Gastrocnemius medialis (tissue), 4 donors: Measurements from ENCODE around the gene OR4F15. TPM values are rescaled to one million over a fixed set of nuclear protein-coding genes. Genes with fewer than 3 reads are reported as not detected.
"Not testable (repeated sequence)": the region's sequence is repeated elsewhere in the genome, so short reads cannot be mapped to it uniquely, and the experiment has no call there.

ENCODE experiments used
- ATAC-seq, 2 donors: fragments of 150-250 bp; one replicate each; pipeline ENCODE4 v1.9.1; 2016
- DNase-seq, 2 donors: peaks; one replicate each; pipeline ENCODE4 v3.0.0-alpha.2; 2019
- H3K27ac ChIP-seq, 4 donors: fragments of 200-600 bp; sonication (generic); 1 replicate in 1 of 4; 2 replicates in 3 of 4; pipeline ENCODE4 v1.5.1; 2016 to 2018; ENCODE audit warnings: mild to moderate bottlenecking in 2 of 4, moderate library complexity in 1 of 4
- H3K27me3 ChIP-seq, 3 donors: fragments of 200-600 bp; sonication (generic) in 2 of 3; 1 replicate in 1 of 3; 2 replicates in 2 of 3; pipeline versions ENCODE4 v1.5.1 to v1.6.0; 2016 to 2019; ENCODE audit warnings: mild to moderate bottlenecking in 1 of 3, moderate library complexity in 1 of 3
- H3K36me3 ChIP-seq, 2 donors: fragments of 200-600 bp; sonication (generic) in 1 of 2; one replicate each; pipeline ENCODE4 v1.5.1; 2017 to 2018
- H3K4me1 ChIP-seq, 2 donors: fragments of 200-600 bp; sonication (generic) in 1 of 2; one replicate each; pipeline ENCODE4 v1.5.1; 2016 to 2017; ENCODE audit warnings: mild to moderate bottlenecking in 2 of 2
- H3K4me3 ChIP-seq, 4 donors: fragments of 200-600 bp; sonication (generic) in 3 of 4; 1 replicate in 1 of 4; 2 replicates in 3 of 4; pipeline ENCODE4 v1.5.1; 2016 to 2019; ENCODE audit warnings: mild to moderate bottlenecking in 2 of 4
- H3K9me3 ChIP-seq, 3 donors: fragments of 200-600 bp; sonication (generic) in 2 of 3; 1 replicate in 1 of 3; 2 replicates in 2 of 3; pipeline ENCODE4 v1.5.1; 2016 to 2019
- CTCF ChIP-seq, 5 experiments: fragments of 450-650 bp in 3 of 5; fragments of 200-600 bp in 2 of 5; sonication (generic) in 2 of 5; IDR thresholded peaks in 4 of 5; conservative IDR thresholded peaks in 1 of 5; 1 replicate in 4 of 5; 2 replicates in 1 of 5; pipeline ENCODE4 v1.5.1; 2016 to 2019; ENCODE audit warnings: antibody characterized with exemption in 5 of 5, mild to moderate bottlenecking in 3 of 5, moderate library complexity in 3 of 5
- POLR2A ChIP-seq, 2 donors: fragments of 450-650 bp; IDR thresholded peaks; one replicate each; pipeline ENCODE4 v1.6.1; 2017; ENCODE audit warnings: antibody characterized with exemption in 2 of 2, mild to moderate bottlenecking in 2 of 2, moderate library complexity in 2 of 2
- in situ Hi-C, 4 donors: fragments of 200-750 bp; cut with MboI; loops; one replicate each; pipeline versions ENCODE4 v1.15.0 to v1.8.0; 2017; ENCODE audit warnings: low sequenced_read_pairs in 4 of 4
- intact Hi-C: fragments of 100-400 bp; cut with DNase I; formaldehyde crosslinking; loops from one replicate; pipeline ENCODE4 v1.15.1; 2023; ENCODE audit warnings: low total_unique reads
- total RNA-seq, 4 donors: library from RNA; depleted of rRNA; stranded (reverse); fragments of >200 nt; gene quantifications; one replicate each; pipeline versions ENCODE4 v1.1.0 to v1.2.3, GENCODE V29; 2016

Gene OR4F15
- total RNA-seq, 4 donors from 2014 or later: not detected

- H3K4me3 ChIP-seq: no peak overlapping the region
- H3K27ac ChIP-seq: no peak overlapping the region
- H3K27me3 ChIP-seq: no peaks in the 10 kb centered on the region
- no peaks in the 10 kb centered on the region for H3K9me3 ChIP-seq
- no peaks in the 10 kb centered on the region for H3K36me3 ChIP-seq
- DNase-seq: no peak
- H3K4me1 ChIP-seq: no peaks in the 10 kb centered on the region
- no peak for TF ChIP-seq CTCF (IDR thresholded peaks at IDR 0.05 in 4 of 5, conservative IDR thresholded peaks at IDR 0.05 in 1 of 5)
- no peak for TF ChIP-seq POLR2A (IDR thresholded peaks at IDR 0.05)
- in situ Hi-C loops: no loop called here
- no peak for ATAC-seq
- intact Hi-C loops: no loop called here
Observed at GRCh38 chr15:101773496-101774100, 38.4 kb upstream of the OR4F15 start.

- Histone ChIP-seq H3K4me1 (no peaks in the 10 kb centered on the region), H3K27ac (no peak overlapping the region), H3K27me3 (peaks cover 0 to 3% (median 0%) of the 10 kb centered on the region in 3 donors), H3K36me3 (no peaks in the 10 kb centered on the region), H3K9me3 (no peaks in the 10 kb centered on the region), H3K4me3 (no peak overlapping the region)
- ATAC-seq (no peak), DNase-seq (no peak)
- intact Hi-C loops: no loop called here
- in situ Hi-C loops: no loop called here
- TF ChIP-seq CTCF (IDR thresholded peaks at IDR 0.05 in 4 of 5, conservative IDR thresholded peaks at IDR 0.05 in 1 of 5): no peak
- no peak for TF ChIP-seq POLR2A (IDR thresholded peaks at IDR 0.05)
Observed at GRCh38 chr15:101775136-101775535, 36.9 kb upstream of the OR4F15 start.

GRCh38 chr15:101778576-101778975 lies 33.4 kb upstream of the OR4F15 start:
- H3K9me3 ChIP-seq, H3K36me3 ChIP-seq, intact Hi-C loops, H3K27ac ChIP-seq, in situ Hi-C loops, DNase-seq, ATAC-seq, H3K27me3 ChIP-seq, H3K4me1 ChIP-seq, H3K4me3 ChIP-seq: not testable (repeated sequence)

- DNase-seq, intact Hi-C loops, in situ Hi-C loops, H3K9me3 ChIP-seq, H3K27me3 ChIP-seq, H3K27ac ChIP-seq, H3K4me1 ChIP-seq, ATAC-seq, H3K36me3 ChIP-seq, H3K4me3 ChIP-seq: not testable (repeated sequence)
Observed at GRCh38 chr15:101780225-101780624, 31.8 kb upstream of the OR4F15 start.

GRCh38 chr15:101781928-101782327 lies 30.1 kb upstream of the OR4F15 start:
- Histone ChIP-seq H3K4me3 (no peak overlapping the region), H3K9me3 (no peaks in the 10 kb centered on the region), H3K4me1 (no peaks in the 10 kb centered on the region), H3K27ac (no peak overlapping the region), H3K36me3 (no peaks in the 10 kb centered on the region), H3K27me3 (peaks cover 0 to 3% (median 0%) of the 10 kb centered on the region in 3 donors)
- in situ Hi-C loops (no loop called here), intact Hi-C loops (no loop called here)
- ATAC-seq: no peak
- TF ChIP-seq CTCF (IDR thresholded peaks at IDR 0.05 in 4 of 5, conservative IDR thresholded peaks at IDR 0.05 in 1 of 5) (no peak), POLR2A (IDR thresholded peaks at IDR 0.05) (no peak)
- DNase-seq: no peak

- intact Hi-C loops (no loop called here), in situ Hi-C loops (no loop called here)
- ATAC-seq: no peak
Observed at GRCh38 chr15:101784644-101785043, 27.4 kb upstream of the OR4F15 start.

GRCh38 chr15:101786422-101786821 lies 25.6 kb upstream of the OR4F15 start:
- intact Hi-C loops, H3K27ac ChIP-seq: not testable (repeated sequence)

More at GRCh38 chr15:101784644-101785043, 27.4 kb upstream of the OR4F15 start:
- Histone ChIP-seq H3K36me3 (no peaks in the 10 kb centered on the region), H3K27ac (no peak overlapping the region), H3K4me1 (no peaks in the 10 kb centered on the region), H3K9me3 (no peaks in the 10 kb centered on the region), H3K4me3 (no peak overlapping the region), H3K27me3 (peaks cover 0 to 2% (median 0%) of the 10 kb centered on the region in 3 donors)
- no peak for DNase-seq
- no peak for TF ChIP-seq POLR2A (IDR thresholded peaks at IDR 0.05)
- TF ChIP-seq CTCF (IDR thresholded peaks at IDR 0.05 in 4 of 5, conservative IDR thresholded peaks at IDR 0.05 in 1 of 5): no peak

GRCh38 chr15:101788001-101788400 lies 24.0 kb upstream of the OR4F15 start:
- H3K9me3 ChIP-seq, DNase-seq, H3K4me3 ChIP-seq, intact Hi-C loops, H3K27ac ChIP-seq, ATAC-seq, H3K36me3 ChIP-seq, in situ Hi-C loops, H3K27me3 ChIP-seq, H3K4me1 ChIP-seq: not testable (repeated sequence)

More at GRCh38 chr15:101786422-101786821, 25.6 kb upstream of the OR4F15 start:
- H3K4me3 ChIP-seq, in situ Hi-C loops, H3K4me1 ChIP-seq, H3K27me3 ChIP-seq, H3K36me3 ChIP-seq, H3K9me3 ChIP-seq, DNase-seq, ATAC-seq: not testable (repeated sequence)
